ENCODE measurements around the gene ELP4.
"Not testable (repeated sequence)": the region's sequence is repeated elsewhere in the genome, so short reads cannot be mapped to it uniquely, and the experiment has no call there.

Gene ELP4

DNA sequence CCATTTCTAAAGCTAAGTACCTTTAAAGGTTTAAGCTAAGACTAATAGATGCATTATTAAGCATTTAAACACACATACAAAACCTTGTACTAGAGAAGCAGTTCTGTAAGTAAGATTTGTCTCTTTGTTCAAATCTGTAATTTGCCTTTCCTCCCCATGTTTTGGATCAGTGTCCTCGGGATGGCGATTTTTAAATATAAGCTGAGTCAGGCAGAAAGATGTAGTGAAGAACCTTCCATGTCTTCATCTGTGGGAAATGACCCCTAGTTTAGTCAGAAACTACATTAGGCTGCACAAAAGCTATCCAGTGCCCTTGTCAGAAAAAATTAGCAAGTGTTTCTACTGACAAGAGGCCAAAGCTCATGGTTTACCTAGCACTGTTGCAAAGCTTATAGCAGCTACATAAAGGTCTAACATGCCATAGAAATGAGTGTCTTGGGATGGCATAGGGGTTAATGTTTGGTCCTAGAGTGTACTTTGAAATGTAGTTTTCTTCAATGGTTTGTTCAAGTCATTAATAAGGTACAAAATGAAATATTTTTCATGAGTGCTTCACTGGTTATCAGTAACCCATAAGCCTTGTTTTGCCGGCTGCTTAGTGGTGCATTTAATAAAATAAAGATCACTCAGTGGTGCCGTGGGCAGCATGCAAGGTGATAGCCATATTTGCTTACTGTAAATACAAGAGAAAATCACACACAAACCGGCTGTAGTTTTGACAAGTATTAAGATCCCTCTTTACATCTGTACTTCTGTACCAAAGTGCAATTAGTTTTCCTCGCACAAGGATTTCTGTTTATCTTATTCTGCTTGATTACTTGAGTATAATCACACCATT lies 139.8 kb downstream of the ELP4 start:
- DNase-seq = no peak

DNA sequence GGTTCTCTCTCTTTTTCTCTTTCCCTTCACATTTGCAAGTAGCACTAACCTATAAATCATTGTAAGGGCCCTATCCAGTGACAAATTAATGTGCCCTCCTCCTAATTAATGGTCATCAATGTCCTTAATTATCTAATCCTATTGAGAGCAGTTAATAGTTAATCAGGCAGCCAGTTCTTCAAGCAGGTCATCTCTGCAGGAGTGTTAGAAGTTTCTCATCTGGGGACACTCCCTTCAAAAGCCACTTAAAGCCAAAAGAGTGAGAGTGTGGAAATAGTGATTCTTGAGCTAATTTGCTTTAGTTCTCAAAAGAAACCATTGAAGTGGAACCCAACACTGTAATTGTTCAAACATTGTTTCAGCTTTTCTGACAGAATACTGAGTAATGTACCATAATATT lies 141.6 kb downstream of the ELP4 start:
- no peak for DNase-seq

DNA sequence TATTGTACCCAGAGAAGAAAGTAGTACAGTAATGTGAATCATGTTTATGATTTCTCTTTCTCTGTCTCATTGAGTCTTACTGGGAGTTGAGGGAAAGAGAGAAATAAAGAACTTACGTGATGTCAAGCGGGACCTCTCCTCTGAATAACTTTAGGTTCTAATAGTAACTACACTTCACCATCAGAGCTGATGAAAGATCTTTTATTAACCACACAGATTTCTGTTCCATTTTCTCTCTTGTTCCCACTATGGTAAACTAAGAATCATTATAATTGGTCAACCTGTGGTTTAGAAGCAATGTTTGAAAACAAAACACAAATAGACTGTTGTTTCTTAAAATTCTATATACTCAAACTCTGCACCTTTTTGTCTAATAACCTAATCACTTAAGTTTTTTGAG lies 142.3 kb downstream of the ELP4 start:
- DNase-seq = no peak

DNA sequence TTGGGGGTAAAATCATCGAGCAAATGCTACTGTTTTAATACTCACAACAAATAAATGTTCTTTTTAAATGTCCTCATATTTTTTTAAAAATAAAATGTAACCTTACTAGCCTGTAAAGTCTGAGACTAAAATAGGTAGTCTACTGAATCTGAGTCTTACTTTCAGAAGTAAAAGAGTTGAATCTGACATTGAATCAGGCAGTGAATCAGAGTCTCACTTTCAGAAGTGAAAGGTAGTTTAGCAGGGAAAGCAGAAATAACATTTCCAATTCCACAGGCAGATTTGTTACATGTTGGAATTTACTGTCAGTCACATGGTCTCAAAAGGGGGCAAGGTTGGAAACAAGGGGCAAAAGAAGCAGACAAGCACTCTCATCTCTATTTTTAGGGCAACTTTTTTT lies 143.0 kb downstream of the ELP4 start:
- no peak for DNase-seq

- DNase-seq = no peak
Observed at GRCh38 chr11:31655483-31655882, 145.9 kb downstream of the ELP4 start.

DNA sequence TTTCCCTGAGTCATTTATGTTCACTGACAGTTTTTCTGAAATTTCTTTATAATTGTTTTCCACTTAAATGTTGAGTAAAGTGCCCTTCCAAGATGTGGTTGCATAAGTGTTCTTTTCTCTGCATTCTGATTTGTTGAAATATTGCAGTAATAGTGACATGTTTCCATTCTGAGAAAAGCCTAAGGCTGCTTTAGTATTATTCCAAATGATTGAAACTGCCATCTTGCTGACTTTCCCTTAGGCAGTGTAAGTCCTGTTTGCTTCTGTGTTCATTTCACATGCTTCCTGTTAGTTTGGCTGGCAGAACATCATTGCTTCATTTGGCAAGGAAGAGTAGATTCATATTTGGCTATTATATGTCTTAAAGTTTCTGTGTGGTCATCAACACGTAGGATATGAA lies 146.5 kb downstream of the ELP4 start:
- no peak for DNase-seq

DNA sequence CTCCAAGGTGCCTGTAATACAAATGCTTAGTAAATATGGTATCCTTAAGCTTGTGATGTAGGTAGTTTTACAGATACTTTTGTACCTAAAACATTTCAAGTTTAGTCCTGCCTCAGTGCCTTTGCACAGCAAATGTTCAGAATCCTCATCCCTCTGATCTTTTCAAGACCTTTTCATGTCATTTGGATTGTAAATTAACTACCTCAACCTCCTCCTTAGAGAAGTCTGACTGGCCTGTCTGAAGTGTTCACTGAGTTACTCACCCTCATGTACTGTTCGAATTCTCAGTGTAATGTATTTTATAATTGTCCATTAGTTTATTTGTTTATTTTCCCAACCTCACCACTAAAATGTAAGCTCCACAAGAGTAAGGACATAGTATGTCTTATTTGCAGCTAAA lies 147.5 kb downstream of the ELP4 start:
- DNase-seq = no peak

GRCh38 chr11:31664129-31664528 lies 154.6 kb downstream of the ELP4 start:
- DNase-seq = no peak

DNA sequence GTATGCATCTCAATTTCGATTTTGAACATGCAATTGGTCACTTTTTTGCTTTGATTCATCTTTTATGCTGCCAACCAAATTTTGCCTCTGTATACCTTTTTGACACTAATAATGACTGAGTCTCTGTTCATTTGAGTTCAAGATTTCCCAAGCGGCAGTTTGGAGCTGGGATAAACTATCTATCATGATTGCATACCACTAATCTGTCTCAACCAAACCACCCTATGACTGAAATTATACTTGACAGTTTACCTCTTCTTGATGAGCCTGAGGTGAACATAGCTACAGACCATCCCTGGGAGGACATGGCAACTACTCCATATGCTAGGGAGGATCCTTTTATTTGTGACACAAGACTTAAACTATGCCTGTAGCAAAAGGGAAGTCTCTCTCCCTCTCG lies 155.4 kb downstream of the ELP4 start:
- DNase-seq = no peak

GRCh38 chr11:31671681-31672080 lies 162.1 kb downstream of the ELP4 start:
- DNase-seq = no peak

- not testable (repeated sequence) for DNase-seq
Observed at GRCh38 chr11:31673108-31673507, 163.5 kb downstream of the ELP4 start.

DNA sequence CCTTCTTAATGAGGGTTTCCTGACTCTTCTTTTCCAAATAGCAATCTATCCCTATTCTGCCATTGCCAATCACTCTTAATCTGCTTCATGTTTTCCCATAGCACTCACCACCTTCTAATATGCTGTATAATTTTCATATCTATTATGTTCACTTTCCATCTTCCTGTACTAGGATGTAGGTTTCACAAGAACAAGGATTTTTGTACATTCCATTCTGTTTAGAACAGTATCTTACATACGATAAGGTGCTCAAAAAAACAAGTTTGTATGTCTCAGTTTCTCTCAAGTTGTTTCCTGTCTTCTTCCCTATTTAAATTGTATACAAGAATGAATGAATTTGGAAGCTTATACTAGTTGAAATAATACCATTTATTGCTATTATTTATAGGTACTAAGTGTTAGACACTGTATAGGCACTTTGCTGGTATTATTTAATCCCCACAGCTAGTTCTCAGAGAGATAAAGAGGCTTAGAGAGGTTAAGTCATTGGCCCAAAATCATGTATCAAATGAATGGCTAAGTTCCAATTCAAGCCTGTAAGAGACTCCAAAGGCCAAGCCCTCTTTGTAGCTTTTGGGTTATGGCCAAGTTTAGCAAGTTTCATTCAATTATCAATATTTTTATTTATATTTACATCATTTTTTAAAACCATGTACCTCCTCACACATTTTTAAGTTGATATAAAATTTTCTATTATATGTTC lies 166.9 kb downstream of the ELP4 start:
- DNase-seq = no peak

GRCh38 chr11:31680770-31681169 lies 171.2 kb downstream of the ELP4 start:
- DNase-seq = no peak

GRCh38 chr11:31687256-31687655 lies 177.7 kb downstream of the ELP4 start:
- no peak for DNase-seq

DNA sequence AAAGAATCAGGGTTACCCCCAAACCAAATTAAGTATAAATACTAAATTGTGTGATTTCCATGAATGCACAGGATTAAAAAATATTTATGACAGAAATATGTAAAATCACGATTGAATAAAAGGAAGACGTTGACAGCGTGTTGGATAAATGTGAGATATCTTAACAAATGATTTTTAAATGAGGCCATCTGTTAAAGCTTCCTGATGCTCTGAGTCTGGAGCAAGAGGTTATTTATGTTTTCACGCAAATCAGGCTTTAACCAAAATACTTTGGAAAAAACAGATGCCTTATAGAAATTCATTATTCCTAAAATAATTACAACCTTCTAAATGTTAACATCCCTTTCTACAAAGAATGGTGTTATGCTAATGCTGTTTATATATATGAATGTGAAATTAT lies 178.3 kb downstream of the ELP4 start:
- no peak for DNase-seq

GRCh38 chr11:31689559-31689958 lies 180.0 kb downstream of the ELP4 start:
- no peak for DNase-seq

- DNase-seq = no peak
Observed at GRCh38 chr11:31690041-31690440, 180.5 kb downstream of the ELP4 start.

GRCh38 chr11:31690516-31690915 lies 180.9 kb downstream of the ELP4 start:
- DNase-seq = no peak

GRCh38 chr11:31692466-31692865 lies 182.9 kb downstream of the ELP4 start:
- no peak for DNase-seq

- DNase-seq = not testable (repeated sequence)
Observed at GRCh38 chr11:31697049-31697448, 187.5 kb downstream of the ELP4 start.

DNA sequence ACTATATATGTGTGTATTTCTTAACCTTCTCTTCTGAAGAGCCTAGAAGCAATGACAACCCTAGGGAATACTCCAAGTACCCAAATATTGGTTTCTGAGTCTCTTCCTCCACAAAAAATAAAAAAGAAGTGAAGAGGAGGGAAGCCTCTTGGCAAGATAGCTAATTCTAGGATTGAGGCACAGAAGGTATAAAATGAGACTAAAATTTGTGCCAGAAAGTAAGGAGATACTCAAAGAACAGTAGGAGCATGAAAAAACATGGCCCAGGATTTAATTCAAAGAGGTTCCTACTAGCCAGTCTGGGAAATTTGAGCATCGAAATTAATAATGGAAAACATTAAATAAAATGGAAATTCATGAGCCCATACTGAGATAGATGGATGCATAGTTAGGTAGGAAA lies 189.5 kb downstream of the ELP4 start:
- no peak for DNase-seq

DNA sequence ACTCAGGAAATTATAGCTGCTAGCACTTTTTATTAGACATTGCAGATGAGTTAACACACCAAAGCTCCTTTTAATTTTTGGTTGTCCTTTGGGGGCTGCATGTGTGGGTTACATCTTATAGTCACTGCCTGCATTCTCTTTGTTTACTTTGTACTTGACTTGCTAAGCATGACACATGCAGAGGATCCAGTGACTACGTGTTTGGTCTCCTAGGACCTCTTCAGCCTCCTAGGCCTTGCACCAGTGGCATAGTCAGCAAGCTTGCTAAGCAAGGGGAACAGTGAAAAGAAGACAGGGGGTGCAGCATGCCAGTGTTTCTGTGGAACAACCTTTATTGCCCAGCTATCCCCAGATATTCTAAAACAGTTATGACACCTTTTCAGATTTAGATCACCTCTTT lies 193.4 kb downstream of the ELP4 start:
- no peak for DNase-seq

GRCh38 chr11:31706357-31706756 lies 196.8 kb downstream of the ELP4 start:
- no peak for DNase-seq

DNA sequence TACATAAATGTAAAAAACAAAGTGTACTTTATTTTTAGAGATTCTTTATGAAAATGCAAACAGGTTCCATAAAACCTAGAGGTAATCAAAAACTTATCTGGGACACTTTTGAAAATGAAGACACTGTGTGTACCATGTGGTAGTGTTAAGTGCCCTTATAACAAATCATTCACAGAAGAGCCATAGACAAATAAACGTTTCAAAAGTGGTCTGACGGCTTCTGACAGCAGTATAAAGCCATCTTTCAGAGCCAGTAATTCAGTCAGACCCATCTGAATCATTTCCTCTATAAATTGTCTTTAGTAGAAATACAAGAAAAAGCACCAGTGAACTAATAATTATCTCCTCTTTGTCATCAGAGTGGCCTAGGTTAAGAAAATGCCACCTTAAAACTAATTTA lies 201.6 kb downstream of the ELP4 start:
- DNase-seq = no peak

DNA sequence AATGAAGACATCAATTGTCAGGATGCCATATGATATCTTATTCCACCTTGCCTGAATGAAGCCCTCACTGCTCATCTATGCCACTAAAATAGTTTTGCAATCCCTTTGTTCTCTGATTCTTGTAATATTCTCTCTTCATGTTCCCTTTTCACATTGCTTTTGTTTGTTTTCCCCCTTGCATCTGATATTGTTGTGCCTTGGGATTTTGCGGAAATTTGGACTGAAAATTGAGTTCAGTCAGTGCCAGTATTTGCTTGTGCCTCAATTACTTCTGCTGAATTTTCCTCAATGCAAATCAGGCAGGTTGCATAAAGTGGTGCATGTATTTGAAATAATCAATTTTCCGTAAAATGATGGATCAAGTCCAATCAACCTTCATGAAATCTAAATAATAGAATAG lies 203.3 kb downstream of the ELP4 start:
- DNase-seq = no peak
